SK-N-SH treated with all-trans-retinoic acid at 6 μM for 48 hours (cell line): ENCODE data around the gene MEGF9.

ENCODE experiments used
- ATAC-seq: fragments of 200-7000 bp; cut with Tn5 transposase; 3 replicates; pipeline ENCODE4 v1.9.1; 2020; ENCODE audit warnings: mild to moderate bottlenecking, moderate library complexity
- ARNTL ChIP-seq: fragments of 450-650 bp; formaldehyde crosslinking; IDR thresholded peaks from 2 replicates; pipeline ENCODE4 v1.5.0; 2020; ENCODE audit warnings: low read depth, mild to moderate bottlenecking, moderate library complexity, borderline replicate concordance
- BACH2 ChIP-seq: fragments of 250-450 bp; sonication (Bioruptor Pico); IDR thresholded peaks from 2 replicates; pipeline ENCODE4 v1.9.0; 2021; ENCODE audit warnings: mild to moderate bottlenecking, borderline replicate concordance
- CREB5 ChIP-seq: fragments of 250-450 bp; sonication (Bioruptor Pico); IDR thresholded peaks from 2 replicates; pipeline ENCODE4 v1.5.1; 2020; ENCODE audit warnings: low read depth, mild to moderate bottlenecking, moderate library complexity
- CSDC2 ChIP-seq: fragments of 250-450 bp; sonication (Bioruptor Pico); IDR thresholded peaks from 2 replicates; pipeline ENCODE4 v1.5.0; 2020; ENCODE audit warnings: mild to moderate bottlenecking, moderate library complexity
- ESRRG ChIP-seq: fragments of 250-450 bp; sonication (Bioruptor Pico); IDR thresholded peaks from 2 replicates; pipeline ENCODE4 v1.6.1; 2021; ENCODE audit warnings: mild to moderate bottlenecking
- ISL1 ChIP-seq: fragments of 250-450 bp; sonication (Bioruptor Pico); IDR thresholded peaks from 2 replicates; pipeline ENCODE4 v2.1.2; 2022; ENCODE audit warnings: mild to moderate bottlenecking, moderate library complexity
- OSR1 ChIP-seq: fragments of 250-450 bp; sonication (Bioruptor Pico); IDR thresholded peaks from 2 replicates; pipeline ENCODE4 v1.8.0; 2022; ENCODE audit warnings: moderate library complexity, mild to moderate bottlenecking, inconsistent platforms
- POU6F1 ChIP-seq: fragments of 250-450 bp; sonication (Bioruptor Pico); IDR thresholded peaks from 2 replicates; pipeline ENCODE4 v1.8.0; 2021; ENCODE audit warnings: low read depth, mild to moderate bottlenecking, moderate library complexity, borderline replicate concordance
- PPARA ChIP-seq: fragments of 250-450 bp; sonication (Bioruptor Pico); IDR thresholded peaks from 2 replicates; pipeline ENCODE4 v1.5.0; 2020; ENCODE audit warnings: mild to moderate bottlenecking, borderline replicate concordance
- RARB ChIP-seq: fragments of 250-450 bp; sonication (Bioruptor Pico); IDR thresholded peaks from 2 replicates; pipeline ENCODE4 v1.8.0; 2021; ENCODE audit warnings: mild to moderate bottlenecking, moderate library complexity
- SNAI2 ChIP-seq: fragments of 250-450 bp; sonication (Bioruptor Pico); IDR thresholded peaks from 2 replicates; pipeline ENCODE4 v1.5.0; 2020; ENCODE audit warnings: mild to moderate bottlenecking, moderate library complexity
- TCF4 ChIP-seq: fragments of 250-450 bp; sonication (Bioruptor Pico); IDR thresholded peaks from 2 replicates; pipeline ENCODE4 v1.8.0; 2021; ENCODE audit warnings: mild to moderate bottlenecking, moderate library complexity, borderline replicate concordance
- TOX ChIP-seq: fragments of 250-450 bp; sonication (Bioruptor Pico); IDR thresholded peaks from 2 replicates; pipeline ENCODE4 v1.8.0; 2021; ENCODE audit warnings: mild to moderate bottlenecking, moderate library complexity, borderline replicate concordance
- ZC3H10 ChIP-seq: fragments of 250-450 bp; sonication (Bioruptor Pico); IDR thresholded peaks from 2 replicates; pipeline ENCODE4 v1.5.1; 2021; ENCODE audit warnings: mild to moderate bottlenecking, moderate library complexity
- ZFP3 ChIP-seq: fragments of 250-450 bp; sonication (Bioruptor Pico); IDR thresholded peaks from 2 replicates; pipeline ENCODE4 v1.5.0; 2020; ENCODE audit warnings: mild to moderate bottlenecking, moderate library complexity
- ZFP30 ChIP-seq: fragments of 450-650 bp; formaldehyde crosslinking; IDR thresholded peaks from 2 replicates; pipeline ENCODE4 v1.5.0; 2022; ENCODE audit warnings: mild to moderate bottlenecking, moderate library complexity
- ZNF70 ChIP-seq: fragments of 450-650 bp; formaldehyde crosslinking; IDR thresholded peaks from 2 replicates; pipeline ENCODE4 v1.5.0; 2020; ENCODE audit warnings: mild to moderate bottlenecking, moderate library complexity
- TF ChIP-seq, protein P1 (sequence below): fragments of 250-450 bp; sonication (Bioruptor Pico); IDR thresholded peaks from 2 replicates; pipeline ENCODE4 v1.5.0; 2020; ENCODE audit warnings: mild to moderate bottlenecking, moderate library complexity
- TF ChIP-seq, protein P2 (sequence below): fragments of 250-450 bp; sonication (Bioruptor Pico); IDR thresholded peaks from 2 replicates; pipeline ENCODE4 v1.8.0; 2020; ENCODE audit warnings: mild to moderate bottlenecking, moderate library complexity, borderline replicate concordance

MEGF9 gene

GRCh38 chr9:120654272-120654671 is 60.0 kb downstream of the MEGF9 start:
- TF ChIP-seq ESRRG (CRISPR knock-in tag) (no peak), PPARA (CRISPR knock-in tag) (no peak), RARB (CRISPR knock-in tag) (no peak), POU6F1 (no peak), ZFP3 (no peak)
- TF ChIP-seq, protein P1, sequence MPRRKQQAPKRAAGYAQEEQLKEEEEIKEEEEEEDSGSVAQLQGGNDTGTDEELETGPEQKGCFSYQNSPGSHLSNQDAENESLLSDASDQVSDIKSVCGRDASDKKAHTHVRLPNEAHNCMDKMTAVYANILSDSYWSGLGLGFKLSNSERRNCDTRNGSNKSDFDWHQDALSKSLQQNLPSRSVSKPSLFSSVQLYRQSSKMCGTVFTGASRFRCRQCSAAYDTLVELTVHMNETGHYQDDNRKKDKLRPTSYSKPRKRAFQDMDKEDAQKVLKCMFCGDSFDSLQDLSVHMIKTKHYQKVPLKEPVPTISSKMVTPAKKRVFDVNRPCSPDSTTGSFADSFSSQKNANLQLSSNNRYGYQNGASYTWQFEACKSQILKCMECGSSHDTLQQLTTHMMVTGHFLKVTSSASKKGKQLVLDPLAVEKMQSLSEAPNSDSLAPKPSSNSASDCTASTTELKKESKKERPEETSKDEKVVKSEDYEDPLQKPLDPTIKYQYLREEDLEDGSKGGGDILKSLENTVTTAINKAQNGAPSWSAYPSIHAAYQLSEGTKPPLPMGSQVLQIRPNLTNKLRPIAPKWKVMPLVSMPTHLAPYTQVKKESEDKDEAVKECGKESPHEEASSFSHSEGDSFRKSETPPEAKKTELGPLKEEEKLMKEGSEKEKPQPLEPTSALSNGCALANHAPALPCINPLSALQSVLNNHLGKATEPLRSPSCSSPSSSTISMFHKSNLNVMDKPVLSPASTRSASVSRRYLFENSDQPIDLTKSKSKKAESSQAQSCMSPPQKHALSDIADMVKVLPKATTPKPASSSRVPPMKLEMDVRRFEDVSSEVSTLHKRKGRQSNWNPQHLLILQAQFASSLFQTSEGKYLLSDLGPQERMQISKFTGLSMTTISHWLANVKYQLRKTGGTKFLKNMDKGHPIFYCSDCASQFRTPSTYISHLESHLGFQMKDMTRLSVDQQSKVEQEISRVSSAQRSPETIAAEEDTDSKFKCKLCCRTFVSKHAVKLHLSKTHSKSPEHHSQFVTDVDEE (CRISPR knock-in tag), result no peak
- ATAC-seq, result no peak

DNA sequence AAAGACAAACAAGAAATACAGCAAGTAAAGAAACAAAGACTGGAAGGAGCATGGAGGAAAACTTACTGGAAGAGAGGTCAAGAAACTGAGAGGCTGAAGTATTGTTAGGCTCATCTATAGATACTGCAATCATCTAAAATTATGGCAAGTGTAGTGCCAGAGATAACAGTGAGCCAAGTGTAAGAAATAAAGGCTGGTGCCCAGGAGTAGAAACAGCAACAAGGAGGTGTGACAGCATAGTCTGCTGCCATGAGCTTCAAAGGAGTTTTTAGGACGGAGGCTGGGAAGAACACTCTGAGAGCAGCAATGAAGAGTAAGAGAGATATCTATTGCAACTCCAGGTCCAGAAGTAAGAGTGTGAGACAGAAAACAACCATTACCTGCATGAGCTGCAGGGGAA is 60.5 kb downstream of the MEGF9 start:
- no peak for TF ChIP-seq ZFP30 (CRISPR knock-in tag)
- no peak for TF ChIP-seq CSDC2
- no peak for TF ChIP-seq PPARA (CRISPR knock-in tag)
- TF ChIP-seq RARB (CRISPR knock-in tag), result no peak
- no peak for TF ChIP-seq ARNTL
- TF ChIP-seq SNAI2 (CRISPR knock-in tag), result no peak
- ATAC-seq, result no peak

GRCh38 chr9:120652934-120653333 is 61.3 kb downstream of the MEGF9 start:
- no peak for TF ChIP-seq ARNTL
- TF ChIP-seq ZNF70, result no peak
- ATAC-seq, result no peak

GRCh38 chr9:120650352-120650751 is 63.9 kb downstream of the MEGF9 start:
- TF ChIP-seq TCF4 (CRISPR knock-in tag), result no peak
- no peak for TF ChIP-seq POU6F1
- TF ChIP-seq ZFP30 (CRISPR knock-in tag), result no peak
- TF ChIP-seq BACH2, result no peak
- TF ChIP-seq TOX (CRISPR knock-in tag), result no peak
- TF ChIP-seq, all 23 proteins: peak for 0
- ATAC-seq, result no peak

- no peak for ATAC-seq
- TF ChIP-seq OSR1 (CRISPR knock-in tag) (no peak), RARB (CRISPR knock-in tag) (no peak), ESRRG (CRISPR knock-in tag) (no peak), ZFP3 (no peak), TOX (CRISPR knock-in tag) (no peak), ZC3H10 (CRISPR knock-in tag) (no peak), ZNF70 (no peak), CREB5 (no peak), BACH2 (no peak), ARNTL (no peak), ISL1 (CRISPR knock-in tag) (no peak), CSDC2 (no peak), PPARA (CRISPR knock-in tag) (no peak)
- TF ChIP-seq, protein P2, sequence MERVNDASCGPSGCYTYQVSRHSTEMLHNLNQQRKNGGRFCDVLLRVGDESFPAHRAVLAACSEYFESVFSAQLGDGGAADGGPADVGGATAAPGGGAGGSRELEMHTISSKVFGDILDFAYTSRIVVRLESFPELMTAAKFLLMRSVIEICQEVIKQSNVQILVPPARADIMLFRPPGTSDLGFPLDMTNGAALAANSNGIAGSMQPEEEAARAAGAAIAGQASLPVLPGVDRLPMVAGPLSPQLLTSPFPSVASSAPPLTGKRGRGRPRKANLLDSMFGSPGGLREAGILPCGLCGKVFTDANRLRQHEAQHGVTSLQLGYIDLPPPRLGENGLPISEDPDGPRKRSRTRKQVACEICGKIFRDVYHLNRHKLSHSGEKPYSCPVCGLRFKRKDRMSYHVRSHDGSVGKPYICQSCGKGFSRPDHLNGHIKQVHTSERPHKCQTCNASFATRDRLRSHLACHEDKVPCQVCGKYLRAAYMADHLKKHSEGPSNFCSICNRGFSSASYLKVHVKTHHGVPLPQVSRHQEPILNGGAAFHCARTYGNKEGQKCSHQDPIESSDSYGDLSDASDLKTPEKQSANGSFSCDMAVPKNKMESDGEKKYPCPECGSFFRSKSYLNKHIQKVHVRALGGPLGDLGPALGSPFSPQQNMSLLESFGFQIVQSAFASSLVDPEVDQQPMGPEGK (CRISPR knock-in tag), result no peak
These were observed 65.6 kb downstream of the MEGF9 start for GRCh38 chr9:120648581-120649197.
